Neural cell (in vitro differentiated cells): ENCODE data around the gene UQCC2.

Experiments
- CTCF ChIP-seq: fragments of 450-650 bp; IDR thresholded peaks from 2 replicates; pipeline ENCODE4 v1.5.1; 2014; ENCODE audit warnings: antibody characterized with exemption, mild to moderate bottlenecking, moderate library complexity; ENCODE audit not compliant: poor library complexity, severe bottlenecking
- EZH2 ChIP-seq: fragments of 200-600, 300-800 bp; shearing (Covaris generic), sonication (generic); IDR thresholded peaks from 2 replicates; pipeline ENCODE4 v1.6.1; 2014; ENCODE audit warnings: antibody characterized with exemption, low read length, borderline replicate concordance, mild to moderate bottlenecking; ENCODE audit not compliant: insufficient read depth, poor library complexity, severe bottlenecking
- POLR2AphosphoS5 ChIP-seq: IDR thresholded peaks from 2 replicates; pipeline ENCODE4 v1.6.1; 2012

GRCh38 chr6:33693186-33694105 is 18.1 kb downstream of the UQCC2 start:
- no peak for TF ChIP-seq CTCF
- TF ChIP-seq EZH2, result no peak
- no peak for TF ChIP-seq POLR2AphosphoS5
